Suppressor macrophage (primary cell): Measurements from ENCODE around the gene BLZF1.
"Not testable (repeated sequence)": the region's sequence is repeated elsewhere in the genome, so short reads cannot be mapped to it uniquely, and the experiment has no call there.

Experiments
- DNase-seq, 4 experiments: peaks; one replicate each; pipeline ENCODE4 v3.0.0-alpha.2; 2020 to 2022
- total RNA-seq, 17 experiments: gene quantifications; one replicate each; lab custom pipeline; 2026; ENCODE audit warnings: mixed read lengths in 6 of 17, inconsistent platforms in 3 of 17; lab: John Stamatoyannopoulos, UW

The BLZF1 gene, protein sequence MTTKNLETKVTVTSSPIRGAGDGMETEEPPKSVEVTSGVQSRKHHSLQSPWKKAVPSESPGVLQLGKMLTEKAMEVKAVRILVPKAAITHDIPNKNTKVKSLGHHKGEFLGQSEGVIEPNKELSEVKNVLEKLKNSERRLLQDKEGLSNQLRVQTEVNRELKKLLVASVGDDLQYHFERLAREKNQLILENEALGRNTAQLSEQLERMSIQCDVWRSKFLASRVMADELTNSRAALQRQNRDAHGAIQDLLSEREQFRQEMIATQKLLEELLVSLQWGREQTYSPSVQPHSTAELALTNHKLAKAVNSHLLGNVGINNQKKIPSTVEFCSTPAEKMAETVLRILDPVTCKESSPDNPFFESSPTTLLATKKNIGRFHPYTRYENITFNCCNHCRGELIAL
- 26.9 to 166 (median 44.3) reads per million in 17 experiments for total RNA-seq

DNA sequence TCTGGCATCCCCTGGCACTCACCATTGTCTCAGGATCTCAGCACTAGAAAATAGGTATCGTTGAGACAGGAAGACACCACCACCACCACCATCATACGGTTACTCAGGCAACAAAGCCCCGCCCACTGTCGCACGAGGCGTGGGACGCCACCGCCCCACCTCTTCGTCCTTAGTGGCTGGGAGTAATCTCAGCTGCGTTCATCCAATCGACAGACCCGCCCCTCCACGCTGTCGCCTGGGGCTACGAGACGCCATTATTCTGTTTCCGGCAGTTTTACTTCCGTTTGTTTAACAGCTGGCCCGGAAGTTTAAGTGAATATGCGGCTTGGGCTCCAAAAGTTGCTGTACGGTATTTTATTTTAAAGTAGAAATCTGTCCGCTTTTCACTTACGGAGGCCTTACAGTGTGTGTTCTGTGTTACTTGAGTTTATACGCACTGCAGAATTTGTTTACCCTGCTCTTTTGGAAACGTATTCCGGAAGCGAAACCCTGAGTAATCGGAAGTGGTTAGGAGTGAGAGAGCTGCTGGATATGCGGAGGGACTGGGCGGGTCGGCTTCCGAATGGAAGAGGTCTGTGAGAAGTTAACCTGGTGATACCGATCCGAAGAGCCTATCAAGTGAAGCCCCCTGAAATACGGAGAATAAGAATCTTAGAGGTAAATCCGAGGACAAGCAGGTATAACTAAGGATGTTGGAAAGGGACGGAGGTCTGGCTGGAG is at the start of gene BLZF1, which contains the start of gene NME7:
Gene BLZF1 (plus strand): TSS at position 510 of the 720 bp plus-strand sequence. CDS start 1,328 bp downstream, outside the sequence.
Gene NME7 (minus strand): TSS at position 112 of the 720 bp plus-strand sequence. CDS start 87 bp downstream, at position 25.
- DNase-seq: peak; percentile 97 to 98 (median 97)

DNA sequence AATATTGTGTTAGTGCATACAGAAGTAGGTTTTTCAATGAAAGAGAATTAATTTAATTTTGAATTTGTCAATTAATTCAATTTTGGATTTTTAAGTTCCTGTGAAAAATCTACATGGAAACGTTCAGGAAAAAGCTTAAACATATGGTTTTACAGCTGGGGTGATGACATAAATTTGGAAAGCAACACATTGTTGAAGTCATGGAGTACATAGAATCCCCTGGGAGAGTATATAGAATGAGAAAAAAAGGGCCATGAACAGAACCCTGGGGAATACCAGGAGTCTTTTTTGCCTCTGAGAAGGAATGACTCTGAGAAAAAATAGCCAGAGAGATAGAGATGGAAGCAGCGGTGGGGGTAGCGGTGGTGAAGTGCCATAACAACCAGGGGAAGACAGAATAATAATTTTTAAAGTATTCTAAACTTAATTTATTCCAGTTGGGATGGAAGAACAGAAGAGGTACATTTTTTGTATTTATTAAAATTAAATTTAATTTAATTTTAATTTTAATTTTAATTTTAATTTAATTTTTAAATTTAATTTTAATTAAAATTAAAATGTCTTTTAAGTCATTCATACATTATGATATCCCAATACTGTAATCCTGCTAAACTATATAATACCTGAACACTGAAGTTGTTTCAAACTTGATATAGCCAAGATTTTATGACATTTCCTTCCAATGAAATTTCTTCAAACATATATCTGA is 49.3 kb upstream of the BLZF1 start:
- DNase-seq: no peak

- DNase-seq: peak in 1 of 4 experiments; percentile 5
Observed at GRCh38 chr1:169321539-169321938, 46.5 kb upstream of the BLZF1 start.

GRCh38 chr1:169322138-169322537 is 45.9 kb upstream of the BLZF1 start:
- no peak for DNase-seq

GRCh38 chr1:169325117-169325516 is 42.9 kb upstream of the BLZF1 start:
- no peak for DNase-seq

GRCh38 chr1:169326261-169326955 is 41.6 kb upstream of the BLZF1 start:
- DNase-seq: peak in 2 of 4 experiments; percentile 13 to 30

DNA sequence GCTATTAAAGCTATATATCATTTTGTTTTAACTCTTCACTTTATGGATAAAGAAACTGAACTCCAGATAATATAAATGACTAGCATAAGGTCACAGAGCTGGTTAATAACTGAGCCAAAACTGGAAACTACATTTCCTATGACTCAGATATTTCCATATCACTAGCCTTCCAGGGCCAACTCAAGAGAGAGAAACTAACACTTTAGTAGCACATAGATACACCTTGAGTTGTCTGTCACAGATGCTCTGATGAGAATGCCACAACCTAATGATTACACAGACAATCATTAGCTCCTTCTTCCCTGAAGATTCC is 41.1 kb upstream of the BLZF1 start:
- DNase-seq: peak in 1 of 4 experiments; percentile 29

- no peak for DNase-seq
Observed at GRCh38 chr1:169327875-169328274, 40.1 kb upstream of the BLZF1 start.

- no peak for DNase-seq
Observed at GRCh38 chr1:169329383-169329782, 38.6 kb upstream of the BLZF1 start.

GRCh38 chr1:169330927-169331326 is 37.1 kb upstream of the BLZF1 start:
- DNase-seq: no peak

- DNase-seq: not testable (repeated sequence)
Observed at GRCh38 chr1:169334727-169335126, 33.3 kb upstream of the BLZF1 start.

DNA sequence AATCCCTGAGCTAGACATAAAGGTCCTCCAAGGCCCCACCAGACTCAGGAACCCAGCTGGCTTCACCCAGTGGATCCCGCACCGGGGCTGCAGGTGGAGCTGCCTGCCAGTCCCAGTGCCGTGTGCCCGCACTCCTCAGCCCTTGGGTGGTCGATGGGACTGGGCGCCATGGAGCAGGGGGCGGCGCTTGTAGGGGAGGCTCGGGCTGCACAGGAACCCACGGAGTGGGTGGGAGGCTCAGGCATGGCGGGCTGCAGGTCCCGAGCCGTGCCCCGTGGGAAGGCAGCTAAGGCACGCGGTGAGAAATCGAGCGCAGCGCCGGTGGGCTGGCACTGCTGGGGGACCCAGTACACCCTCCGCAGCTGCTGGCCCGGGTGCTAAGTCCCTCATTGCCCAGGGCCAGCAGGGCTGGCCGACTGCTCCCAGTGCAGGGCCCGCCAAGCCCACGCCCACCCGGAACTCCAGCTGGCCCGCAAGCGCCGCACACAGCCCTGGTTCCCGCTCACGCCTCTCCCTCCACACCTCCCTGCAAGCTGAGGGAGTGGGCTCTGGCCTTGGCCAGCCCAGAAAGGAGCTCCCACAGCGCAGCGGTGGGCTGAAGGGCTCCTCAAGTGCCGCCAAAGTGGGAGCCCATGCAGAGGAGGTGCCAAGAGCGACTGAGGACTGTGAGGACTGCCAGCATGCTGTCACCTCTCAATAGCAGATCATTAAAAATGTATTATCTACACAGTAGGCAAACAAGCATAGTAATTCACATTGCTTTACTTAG is 30.9 kb upstream of the BLZF1 start:
- not testable (repeated sequence) for DNase-seq

GRCh38 chr1:169338617-169339016 is 29.4 kb upstream of the BLZF1 start:
- DNase-seq: no peak

DNA sequence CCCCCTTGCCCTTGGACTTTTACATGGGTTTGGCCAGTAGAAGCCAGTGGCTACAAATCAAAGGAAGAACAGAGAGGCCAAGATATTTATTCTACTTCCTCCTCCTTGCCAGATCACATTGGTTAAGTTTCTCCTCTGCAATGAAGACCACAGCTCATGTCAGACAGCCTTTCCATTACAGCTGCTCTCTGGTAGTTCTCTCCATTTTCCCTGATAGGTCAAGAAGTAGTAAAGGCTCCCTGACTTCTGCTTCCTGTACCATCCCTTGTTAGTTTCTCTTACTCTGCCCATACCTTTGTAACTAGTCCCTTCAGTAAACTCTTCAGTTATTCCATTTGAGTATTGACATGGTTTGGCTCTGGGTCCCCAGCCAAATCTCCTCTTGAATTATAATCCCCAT is 28.2 kb upstream of the BLZF1 start:
- DNase-seq: no peak

DNA sequence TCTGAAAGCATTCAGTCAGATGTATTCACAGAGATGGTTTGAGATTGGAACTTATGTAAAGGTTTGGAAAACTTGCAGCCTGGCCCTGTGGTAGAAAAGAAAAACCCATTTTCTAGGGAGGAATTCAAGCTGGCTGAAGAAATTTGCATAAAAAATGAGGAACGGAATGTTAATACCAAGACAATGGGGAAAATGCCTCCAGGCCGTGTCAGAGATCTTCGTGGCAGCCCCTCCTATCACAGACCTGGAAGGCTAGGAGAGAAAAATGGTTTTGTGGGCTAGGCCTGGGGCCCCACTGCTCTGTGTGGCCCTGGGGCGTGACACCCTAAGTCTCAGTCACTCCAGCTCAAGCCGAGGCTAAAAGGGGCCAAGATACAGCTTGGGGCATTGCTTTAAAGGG is 27.1 kb upstream of the BLZF1 start:
- DNase-seq: no peak

DNA sequence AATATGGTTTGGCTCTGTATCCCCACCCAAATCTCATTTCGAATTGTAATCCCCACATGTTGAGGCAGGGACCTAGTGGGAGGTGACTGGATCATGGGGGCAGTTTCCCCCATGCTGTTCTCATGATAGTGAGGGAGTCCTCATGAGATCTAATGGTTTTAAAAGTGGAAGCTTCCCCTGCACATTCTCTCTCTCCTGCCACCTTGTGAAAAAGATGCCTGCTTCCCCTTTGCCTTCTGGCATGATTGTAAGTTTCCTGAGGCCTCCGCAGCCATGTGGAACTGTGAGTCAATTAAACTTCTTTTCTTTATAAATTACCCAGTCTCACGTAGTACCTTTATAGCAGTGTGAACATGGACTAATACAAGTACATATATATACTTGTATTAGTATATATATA is 25.9 kb upstream of the BLZF1 start:
- DNase-seq: not testable (repeated sequence)

GRCh38 chr1:169345511-169345910 is 22.5 kb upstream of the BLZF1 start:
- DNase-seq: no peak

- no peak for DNase-seq
Observed at GRCh38 chr1:169346036-169346589, 21.9 kb upstream of the BLZF1 start.

- no peak for DNase-seq
Observed at GRCh38 chr1:169347688-169348382, 20.2 kb upstream of the BLZF1 start.

GRCh38 chr1:169348383-169349036 is 19.5 kb upstream of the BLZF1 start:
- peak; percentile 60 to 86 (median 69) for DNase-seq
